Ectodermal cell (in vitro differentiated cells): ENCODE results near the gene MTUS2.

Experiments
- H3K27ac ChIP-seq: 2 replicates; pipeline ENCODE4 v1.7.0; 2013; ENCODE audit warnings: mild to moderate bottlenecking, low read depth, low read length; ENCODE audit not compliant: insufficient read depth, poor library complexity, severe bottlenecking
- H3K27me3 ChIP-seq: 2 replicates; pipeline ENCODE4 v1.7.0; 2013; ENCODE audit warnings: mild to moderate bottlenecking, low read length; ENCODE audit not compliant: insufficient read depth, control insufficient read depth, poor library complexity, severe bottlenecking
- H3K36me3 ChIP-seq: one replicate; pipeline ENCODE4 v1.7.0; 2013; ENCODE audit warnings: low read length; ENCODE audit not compliant: control insufficient read depth, insufficient read depth
- H3K4me1 ChIP-seq: one replicate; pipeline ENCODE4 v1.7.0; 2013; ENCODE audit warnings: low read length; ENCODE audit not compliant: control insufficient read depth, insufficient read depth
- H3K4me3 ChIP-seq: 2 replicates; pipeline ENCODE4 v1.7.0; 2013; ENCODE audit warnings: low read depth, low read length, control low read depth; ENCODE audit not compliant: insufficient read depth
- H3K9me3 ChIP-seq: 2 replicates; pipeline ENCODE4 v1.7.0; 2013; ENCODE audit warnings: mild to moderate bottlenecking, low read length, moderate library complexity; ENCODE audit not compliant: control insufficient read depth
- WGBS, 2 experiments: methylation state at CpG; one replicate each; pipeline ENCODE4 v1.1.7; 2013; ENCODE audit warnings: missing lambda C conversion rate in 2 of 2; 5-methylcytosine and 5-hydroxymethylcytosine counted together

The MTUS2 gene

DNA sequence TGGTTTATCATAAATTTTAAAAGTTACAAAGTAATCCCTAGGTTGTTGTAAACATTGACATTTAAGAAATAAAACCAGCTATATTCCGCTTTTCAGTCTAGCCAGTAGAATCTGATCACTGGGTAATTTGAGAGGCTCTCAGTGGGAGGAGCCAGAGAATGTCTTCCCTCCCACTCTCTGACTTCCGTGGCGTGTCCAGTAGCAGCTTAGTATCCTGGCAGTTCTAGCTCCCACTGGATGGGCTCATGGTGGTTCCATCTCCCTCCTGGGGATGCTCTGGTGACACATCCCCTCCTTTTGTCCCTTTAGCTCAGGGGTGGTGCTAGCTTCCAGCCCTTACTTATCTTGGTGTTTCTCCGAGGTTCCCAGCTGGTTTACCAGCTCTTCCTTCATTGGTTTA is 34.5 kb downstream of the MTUS2 start:
- no peak overlapping the region for H3K4me3 ChIP-seq
- no peaks in the 10 kb centered on the region for H3K36me3 ChIP-seq
- no peaks in the 10 kb centered on the region for H3K4me1 ChIP-seq
- peaks cover 5% of the 10 kb centered on the region for H3K9me3 ChIP-seq
- no peak overlapping the region for H3K27ac ChIP-seq
- WGBS, 2 experiments: 73 to 78% methylated on average over 4 of the region's 4 CpGs
- no peaks in the 10 kb centered on the region for H3K27me3 ChIP-seq

DNA sequence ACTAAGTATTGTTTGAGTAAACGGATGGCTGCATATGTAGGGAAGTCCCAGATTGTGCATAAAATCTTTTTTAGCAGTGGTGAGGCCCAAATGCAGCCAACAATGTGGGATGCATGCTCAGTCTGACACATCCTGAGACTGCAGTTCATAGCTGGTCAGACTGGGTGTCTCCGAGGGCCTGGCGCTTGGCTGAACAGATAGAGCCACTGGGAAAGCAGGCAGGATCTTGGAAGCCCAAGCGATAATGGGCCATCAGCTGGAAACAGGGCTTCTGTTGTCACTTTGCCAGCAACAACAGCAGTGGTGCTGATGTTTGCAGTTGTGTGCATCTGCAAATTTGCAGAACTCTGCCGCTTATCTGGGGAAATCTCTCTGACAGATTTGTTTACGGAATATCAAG is 36.1 kb downstream of the MTUS2 start:
- Histone ChIP-seq H3K4me1 (no peaks in the 10 kb centered on the region), H3K9me3 (peaks cover 3% of the 10 kb centered on the region), H3K27ac (no peak overlapping the region), H3K4me3 (no peak overlapping the region), H3K36me3 (no peaks in the 10 kb centered on the region), H3K27me3 (no peaks in the 10 kb centered on the region)
- 90 to 92% methylated on average over 6 of the region's 6 CpGs for WGBS, 2 experiments

DNA sequence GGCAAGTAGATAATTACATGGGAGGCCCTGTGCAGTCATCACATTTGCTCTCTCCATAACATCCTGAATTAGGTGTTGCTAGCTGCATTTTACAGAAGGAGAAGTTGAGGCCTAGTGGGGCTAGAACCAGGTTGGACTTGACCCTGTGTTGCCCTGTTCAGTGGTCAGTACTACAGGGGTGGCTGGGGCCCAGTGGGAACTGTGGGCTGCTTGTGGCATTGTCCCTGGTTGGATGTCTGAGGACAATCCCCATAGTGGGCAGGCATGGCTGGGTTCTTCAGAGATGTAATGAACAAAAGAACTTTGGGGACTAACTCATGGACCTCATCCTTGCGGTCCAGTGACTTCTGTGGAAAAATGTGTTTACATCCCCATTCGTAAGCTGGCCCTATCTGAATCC is 38.9 kb downstream of the MTUS2 start:
- Histone ChIP-seq H3K27me3 (no peaks in the 10 kb centered on the region), H3K9me3 (no peaks in the 10 kb centered on the region), H3K4me1 (no peaks in the 10 kb centered on the region), H3K36me3 (no peaks in the 10 kb centered on the region), H3K27ac (no peak overlapping the region), H3K4me3 (no peak overlapping the region)
- WGBS, 2 experiments: 87 to 96% methylated on average over 2 of the region's 2 CpGs

DNA sequence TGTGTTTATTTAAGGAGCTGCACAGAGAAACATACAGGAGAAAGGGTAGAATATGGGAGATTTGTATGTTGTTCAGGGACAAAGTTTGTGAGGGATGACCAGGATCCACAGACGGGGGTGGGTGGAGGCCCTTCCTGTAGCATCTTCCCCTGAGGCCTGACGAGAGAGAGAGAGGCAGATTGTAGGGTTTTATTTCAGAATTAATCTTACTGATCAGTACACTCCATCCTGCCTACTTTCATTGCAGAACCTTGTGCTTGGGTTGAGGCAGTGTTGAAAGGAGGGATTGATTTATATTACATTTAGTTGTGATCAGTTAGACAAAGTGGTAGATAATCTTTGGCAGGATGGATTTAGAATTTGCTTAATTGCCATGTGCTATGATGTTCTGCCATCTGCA is 39.6 kb downstream of the MTUS2 start:
- no peaks in the 10 kb centered on the region for H3K4me1 ChIP-seq
- H3K27ac ChIP-seq: no peak overlapping the region
- H3K4me3 ChIP-seq: no peak overlapping the region
- 60 to 76% methylated on average over 1 to 2 of the region's 2 CpGs for WGBS, 2 experiments
- no peaks in the 10 kb centered on the region for H3K27me3 ChIP-seq
- H3K36me3 ChIP-seq: no peaks in the 10 kb centered on the region
- H3K9me3 ChIP-seq: no peaks in the 10 kb centered on the region

DNA sequence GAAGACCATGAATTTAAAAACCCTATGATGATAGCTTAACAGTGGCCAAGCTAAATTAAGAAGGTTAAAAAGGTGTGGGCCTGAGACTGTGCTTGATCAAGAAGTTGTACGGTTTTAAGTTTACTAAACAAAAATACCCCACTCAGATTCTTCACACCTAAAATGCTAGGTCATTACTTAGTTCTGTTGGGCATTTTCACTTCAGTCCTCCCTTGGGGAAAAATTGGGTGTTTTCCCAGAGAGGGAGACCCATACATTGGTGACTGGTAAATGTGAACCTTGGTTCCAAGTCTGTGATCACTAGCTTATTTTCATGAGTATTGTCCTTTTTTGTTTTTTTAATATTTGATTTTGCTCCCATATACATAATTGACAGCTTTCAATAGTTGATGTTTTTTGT is 44.4 kb downstream of the MTUS2 start:
- Histone ChIP-seq H3K36me3 (no peaks in the 10 kb centered on the region), H3K27me3 (no peaks in the 10 kb centered on the region), H3K9me3 (no peaks in the 10 kb centered on the region), H3K27ac (no peak overlapping the region), H3K4me3 (no peak overlapping the region), H3K4me1 (no peaks in the 10 kb centered on the region)
- 56% methylated on average over 1 of the region's 1 CpG; no CpG with 5 or more reads in 1 of the 2 experiments for WGBS, 2 experiments

DNA sequence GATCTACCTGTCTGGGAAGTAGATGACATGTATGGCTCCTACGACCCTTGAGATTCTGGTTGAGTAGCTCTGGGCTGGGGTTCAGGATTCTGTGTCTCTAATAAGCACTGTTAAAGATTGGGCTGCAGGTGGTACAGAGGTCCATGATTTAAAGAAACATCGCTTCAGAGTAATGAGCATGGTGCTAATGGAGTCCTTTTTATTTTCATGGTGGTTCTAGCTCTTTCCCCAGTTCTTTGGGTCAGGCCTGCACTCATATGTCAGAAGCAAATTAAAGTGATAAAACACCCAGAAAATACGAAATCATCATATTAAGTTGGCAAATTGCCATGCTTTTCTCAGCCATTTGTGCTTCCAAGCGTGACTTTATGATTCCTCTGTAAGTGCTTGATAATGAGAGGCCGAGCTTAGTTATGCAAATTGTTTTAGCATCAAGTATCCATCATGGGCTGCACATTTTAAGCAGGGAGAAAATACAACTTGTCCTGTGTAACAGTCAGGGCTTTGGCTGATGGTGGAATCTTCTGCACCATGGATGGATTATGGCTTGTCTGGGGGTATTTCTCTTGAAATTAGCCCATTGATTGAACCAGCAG is 45.1 kb downstream of the MTUS2 start:
- H3K9me3 ChIP-seq: no peaks in the 10 kb centered on the region
- no peak overlapping the region for H3K27ac ChIP-seq
- WGBS, 2 experiments: 80 to 85% methylated on average over 5 of the region's 5 CpGs
- no peak overlapping the region for H3K4me3 ChIP-seq
- no peaks in the 10 kb centered on the region for H3K27me3 ChIP-seq
- H3K36me3 ChIP-seq: no peaks in the 10 kb centered on the region
- H3K4me1 ChIP-seq: no peaks in the 10 kb centered on the region

DNA sequence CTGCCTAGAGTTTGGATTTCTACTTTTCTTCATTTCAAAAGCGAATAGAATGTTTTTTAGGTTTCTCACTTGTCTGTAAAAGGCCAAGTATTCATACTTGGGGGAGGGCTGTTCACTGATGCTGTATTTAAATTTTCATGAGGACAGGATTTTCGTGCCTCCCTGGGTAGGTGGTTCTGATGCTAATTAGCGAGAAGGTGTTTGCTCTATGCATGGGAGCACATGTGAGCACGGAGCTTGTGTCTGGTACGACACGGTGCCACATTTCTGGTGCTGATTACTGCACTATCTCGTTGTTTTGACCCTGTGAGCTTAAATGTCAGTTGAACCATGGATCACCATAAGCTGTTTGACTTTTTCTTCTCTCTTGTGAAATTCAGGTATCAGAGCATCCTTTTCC is 45.8 kb downstream of the MTUS2 start:
- no peaks in the 10 kb centered on the region for H3K9me3 ChIP-seq
- H3K27me3 ChIP-seq: no peaks in the 10 kb centered on the region
- no peak overlapping the region for H3K4me3 ChIP-seq
- H3K36me3 ChIP-seq: no peaks in the 10 kb centered on the region
- WGBS, 2 experiments: 67 to 79% methylated on average over 7 of the region's 7 CpGs
- H3K27ac ChIP-seq: no peak overlapping the region
- H3K4me1 ChIP-seq: no peaks in the 10 kb centered on the region

DNA sequence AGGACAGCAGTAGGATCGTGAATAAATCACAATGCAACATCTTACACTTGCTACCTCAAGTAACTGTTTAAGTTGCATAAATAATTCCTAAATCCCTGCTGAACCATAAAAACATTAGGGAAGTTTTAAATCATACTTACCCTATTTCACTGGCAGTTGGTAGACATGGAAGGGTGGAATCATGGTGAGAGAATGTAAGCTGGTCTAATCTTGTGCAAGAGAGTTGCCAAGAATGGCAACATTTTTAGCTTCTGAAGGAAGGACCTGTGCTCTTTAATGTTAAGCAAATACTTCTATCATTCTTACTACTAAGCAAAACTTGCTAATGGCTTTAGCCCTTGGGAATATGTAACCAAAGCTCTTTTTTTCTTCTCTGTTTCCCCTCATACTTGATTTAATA is 46.8 kb downstream of the MTUS2 start:
- WGBS, 2 experiments: no CpG with 5 or more reads among the region's 1 CpG
- Histone ChIP-seq H3K36me3 (no peaks in the 10 kb centered on the region), H3K27ac (no peak overlapping the region), H3K9me3 (no peaks in the 10 kb centered on the region), H3K4me3 (no peak overlapping the region), H3K27me3 (no peaks in the 10 kb centered on the region), H3K4me1 (no peaks in the 10 kb centered on the region)

DNA sequence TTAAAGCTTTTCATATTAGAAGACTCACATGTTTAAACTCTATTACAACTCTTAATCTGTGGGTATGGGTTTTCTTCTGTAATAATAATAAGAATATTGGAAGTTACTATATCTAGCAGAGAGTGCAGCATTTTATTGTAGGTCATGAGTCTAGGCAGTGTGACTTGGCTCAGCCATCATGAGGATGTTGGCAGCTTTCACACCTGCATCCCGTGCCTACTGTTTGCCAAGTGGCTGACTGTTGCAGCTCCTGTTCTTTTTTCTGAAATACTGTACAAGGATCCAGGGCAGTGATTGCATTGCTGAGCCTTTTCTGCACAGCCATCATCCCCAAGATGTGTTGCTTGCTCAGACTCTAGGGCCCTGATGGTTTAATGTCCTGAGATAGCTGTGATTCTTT is 47.4 kb downstream of the MTUS2 start:
- Histone ChIP-seq H3K36me3 (no peaks in the 10 kb centered on the region), H3K4me1 (no peaks in the 10 kb centered on the region), H3K27me3 (no peaks in the 10 kb centered on the region), H3K27ac (no peak overlapping the region), H3K9me3 (no peaks in the 10 kb centered on the region), H3K4me3 (no peak overlapping the region)
- whole genome bisulfite sequencing, 2 experiments: 72 to 76% methylated on average over 1 of the region's 1 CpG

DNA sequence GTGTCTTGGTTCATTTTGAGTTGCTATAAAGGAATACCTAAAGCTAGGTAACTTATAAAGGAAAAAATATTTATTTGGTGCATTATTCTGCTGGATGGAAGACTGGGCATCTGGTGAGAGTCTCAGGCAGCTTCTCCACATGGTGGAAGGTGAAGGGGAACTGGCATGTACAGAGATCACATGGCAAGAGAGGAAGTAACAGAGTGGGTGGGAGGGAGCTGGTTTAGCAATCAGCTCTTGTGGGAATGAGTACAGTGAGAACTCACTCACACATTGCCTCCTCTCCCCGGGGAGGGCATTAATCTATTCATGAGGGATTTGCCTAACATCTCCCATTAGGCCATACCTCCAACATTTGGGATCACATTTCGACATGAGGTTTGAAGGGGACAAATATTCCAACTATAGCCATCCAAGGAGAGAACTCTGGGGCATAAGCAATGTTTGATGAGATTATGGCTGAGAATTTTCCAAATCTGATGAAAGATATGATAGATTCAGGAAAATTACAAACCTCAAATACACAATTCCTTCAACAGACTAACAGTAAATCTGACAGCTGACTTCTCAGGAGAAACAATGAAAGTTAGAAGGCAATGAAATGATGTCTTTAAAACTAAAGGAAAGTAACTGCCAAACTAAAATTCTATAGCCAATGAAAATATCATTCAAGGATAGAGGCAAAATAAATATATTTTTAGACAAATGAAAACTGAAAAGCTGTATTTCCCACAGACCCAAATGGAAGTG is 52.5 kb downstream of the MTUS2 start:
- H3K36me3 ChIP-seq: no peaks in the 10 kb centered on the region
- H3K27ac ChIP-seq: no peak overlapping the region

More for the DNA sequence above, 52.5 kb downstream of the MTUS2 start:
- H3K9me3 ChIP-seq: no peaks in the 10 kb centered on the region
- no peaks in the 10 kb centered on the region for H3K27me3 ChIP-seq
- no peaks in the 10 kb centered on the region for H3K4me1 ChIP-seq
- H3K4me3 ChIP-seq: no peak overlapping the region
- WGBS, 2 experiments: 16 to 57% methylated on average over 2 of the region's 2 CpGs
